Measurements from ENCODE around the gene STXBP2. TPM values are rescaled to one million over a fixed set of nuclear protein-coding genes. Genes with fewer than 3 reads are reported as not detected.

The STXBP2 gene
- total RNA-seq, 1 donor from 2014 or later: 96.3 TPM

GRCh38 chr19:7606289-7606688 lies 30.6 kb upstream of the STXBP2 start:
- no peak overlapping the region for H3K27ac Mint-ChIP-seq
- no peaks in the 10 kb centered on the region for H3K9me3 Mint-ChIP-seq
- no peaks in the 10 kb centered on the region for H3K4me1 Mint-ChIP-seq (ENCODE audit: low read depth)
- intact Hi-C loops (cut with micrococcal nuclease): no loop called here
- H3K36me3 Mint-ChIP-seq (ENCODE audit: low read depth): no peaks in the 10 kb centered on the region
- no peaks in the 10 kb centered on the region for H3K27me3 Mint-ChIP-seq (ENCODE audit: low read depth)
- no peak overlapping the region for H3K4me3 Mint-ChIP-seq (ENCODE audit: low read depth)
- no peak for DNase-seq (ENCODE audit: low spot score)

- Mint-ChIP-seq H3K4me3 (ENCODE audit: low read depth) (no peak overlapping the region), H3K27ac (no peak overlapping the region), H3K27me3 (ENCODE audit: low read depth) (no peaks in the 10 kb centered on the region), H3K4me1 (ENCODE audit: low read depth) (no peaks in the 10 kb centered on the region), H3K9me3 (no peaks in the 10 kb centered on the region), H3K36me3 (ENCODE audit: low read depth) (no peaks in the 10 kb centered on the region)
- DNase-seq (ENCODE audit: low spot score): no peak
- intact Hi-C loops (cut with micrococcal nuclease): no loop called here
Measured at GRCh38 chr19:7607212-7607873, 29.6 kb upstream of the STXBP2 start.

GRCh38 chr19:7607874-7608560 lies 28.9 kb upstream of the STXBP2 start:
- H3K27ac Mint-ChIP-seq: no peak overlapping the region
- DNase-seq (ENCODE audit: low spot score): no peak
- intact Hi-C loops (cut with micrococcal nuclease): no loop called here
- H3K4me1 Mint-ChIP-seq (ENCODE audit: low read depth): no peaks in the 10 kb centered on the region
- no peaks in the 10 kb centered on the region for H3K27me3 Mint-ChIP-seq (ENCODE audit: low read depth)
- no peaks in the 10 kb centered on the region for H3K9me3 Mint-ChIP-seq
- no peak overlapping the region for H3K4me3 Mint-ChIP-seq (ENCODE audit: low read depth)
- H3K36me3 Mint-ChIP-seq (ENCODE audit: low read depth): no peaks in the 10 kb centered on the region

DNA sequence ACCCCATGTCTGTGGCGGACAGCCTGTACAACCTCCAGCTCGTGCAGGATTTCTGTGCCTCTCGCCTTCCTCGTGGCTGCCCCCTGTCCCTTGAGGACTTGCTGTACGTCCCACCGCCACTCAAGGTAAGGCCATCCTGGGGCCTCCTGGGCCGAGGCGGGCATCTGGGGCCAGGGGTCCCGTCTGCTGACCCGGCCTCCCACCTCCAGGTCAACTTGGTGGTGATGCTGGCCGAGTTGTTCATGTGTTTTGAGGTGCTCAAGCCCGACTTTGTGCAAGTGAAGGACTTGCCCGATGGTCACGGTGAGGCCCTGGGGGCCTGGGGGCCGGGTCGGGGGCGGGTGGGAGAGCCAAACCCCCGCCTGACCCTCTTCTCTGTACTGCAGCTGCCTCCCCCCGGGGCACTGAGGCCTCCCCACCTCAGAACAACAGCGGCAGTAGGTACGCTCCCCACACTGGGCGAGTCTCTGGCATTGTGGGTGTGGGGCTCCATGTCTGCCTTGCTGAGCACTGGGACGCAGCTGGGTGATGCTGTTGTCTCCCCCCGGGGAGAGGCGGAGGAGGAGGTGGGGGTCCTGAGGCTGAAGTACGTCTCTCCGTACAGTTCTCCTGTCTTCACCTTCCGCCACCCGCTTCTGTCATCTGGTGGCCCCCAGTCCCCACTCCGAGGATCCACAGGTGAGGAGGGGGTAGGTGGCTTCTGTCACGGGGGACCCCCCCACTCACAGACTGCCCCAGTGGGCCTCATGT lies 26.2 kb upstream of the STXBP2 start:
- Mint-ChIP-seq H3K9me3 (no peaks in the 10 kb centered on the region), H3K36me3 (ENCODE audit: low read depth) (no peaks in the 10 kb centered on the region), H3K27me3 (ENCODE audit: low read depth) (no peaks in the 10 kb centered on the region), H3K4me3 (ENCODE audit: low read depth) (no peak overlapping the region), H3K4me1 (ENCODE audit: low read depth) (no peaks in the 10 kb centered on the region), H3K27ac (no peak overlapping the region)
- intact Hi-C loops (cut with micrococcal nuclease): no loop called here
- DNase-seq (ENCODE audit: low spot score): no peak

DNA sequence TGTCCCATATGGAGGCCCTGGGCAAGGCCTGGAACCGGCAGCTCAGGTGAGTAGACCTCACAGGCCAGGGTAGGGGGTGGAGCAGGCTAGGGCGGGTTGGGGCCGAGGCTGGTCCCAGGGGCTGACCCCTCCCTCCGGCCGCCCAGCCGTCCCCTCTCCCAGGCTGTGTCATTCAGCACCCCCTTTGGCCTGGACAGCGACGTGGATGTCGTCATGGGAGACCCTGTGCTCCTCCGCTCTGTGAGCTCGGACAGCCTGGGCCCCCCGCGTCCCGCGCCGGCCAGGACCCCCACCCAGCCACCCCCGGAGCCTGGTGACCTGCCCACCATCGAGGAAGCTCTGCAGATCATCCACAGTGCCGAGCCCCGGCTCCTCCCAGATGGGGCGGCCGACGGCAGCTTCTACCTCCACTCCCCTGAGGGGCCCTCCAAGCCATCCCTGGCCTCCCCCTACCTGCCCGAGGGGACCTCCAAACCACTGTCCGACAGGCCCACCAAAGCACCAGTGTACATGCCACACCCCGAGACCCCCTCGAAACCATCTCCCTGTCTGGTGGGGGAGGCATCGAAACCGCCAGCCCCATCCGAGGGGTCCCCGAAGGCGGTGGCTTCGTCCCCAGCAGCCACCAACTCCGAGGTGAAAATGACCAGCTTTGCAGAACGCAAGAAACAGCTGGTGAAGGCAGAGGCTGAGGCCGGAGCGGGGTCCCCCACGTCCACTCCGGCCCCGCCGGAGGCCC lies 25.2 kb upstream of the STXBP2 start:
- H3K36me3 Mint-ChIP-seq (ENCODE audit: low read depth): no peaks in the 10 kb centered on the region
- no peaks in the 10 kb centered on the region for H3K9me3 Mint-ChIP-seq
- intact Hi-C loops (cut with micrococcal nuclease): no loop called here
- H3K4me3 Mint-ChIP-seq (ENCODE audit: low read depth): no peak overlapping the region
- H3K4me1 Mint-ChIP-seq (ENCODE audit: low read depth): no peaks in the 10 kb centered on the region
- H3K27me3 Mint-ChIP-seq (ENCODE audit: low read depth): no peaks in the 10 kb centered on the region
- H3K27ac Mint-ChIP-seq: no peak overlapping the region
- no peak for DNase-seq (ENCODE audit: low spot score)

GRCh38 chr19:7612282-7613274 lies 24.3 kb upstream of the STXBP2 start:
- no peak for DNase-seq (ENCODE audit: low spot score)
- Mint-ChIP-seq H3K36me3 (ENCODE audit: low read depth) (no peaks in the 10 kb centered on the region), H3K4me3 (ENCODE audit: low read depth) (no peak overlapping the region), H3K9me3 (no peaks in the 10 kb centered on the region), H3K27me3 (ENCODE audit: low read depth) (no peaks in the 10 kb centered on the region), H3K27ac (no peak overlapping the region), H3K4me1 (ENCODE audit: low read depth) (no peaks in the 10 kb centered on the region)
- intact Hi-C loops (cut with micrococcal nuclease): no loop called here

- no peak overlapping the region for H3K4me3 Mint-ChIP-seq (ENCODE audit: low read depth)
- no peak for DNase-seq (ENCODE audit: low spot score)
- H3K36me3 Mint-ChIP-seq (ENCODE audit: low read depth): peaks cover 7% of the 10 kb centered on the region
- H3K9me3 Mint-ChIP-seq: no peaks in the 10 kb centered on the region
- H3K27me3 Mint-ChIP-seq (ENCODE audit: low read depth): no peaks in the 10 kb centered on the region
- no peak overlapping the region for H3K27ac Mint-ChIP-seq
- intact Hi-C loops (cut with micrococcal nuclease): no loop called here
- H3K4me1 Mint-ChIP-seq (ENCODE audit: low read depth): no peaks in the 10 kb centered on the region
Measured at GRCh38 chr19:7614859-7615741, 21.8 kb upstream of the STXBP2 start.

DNA sequence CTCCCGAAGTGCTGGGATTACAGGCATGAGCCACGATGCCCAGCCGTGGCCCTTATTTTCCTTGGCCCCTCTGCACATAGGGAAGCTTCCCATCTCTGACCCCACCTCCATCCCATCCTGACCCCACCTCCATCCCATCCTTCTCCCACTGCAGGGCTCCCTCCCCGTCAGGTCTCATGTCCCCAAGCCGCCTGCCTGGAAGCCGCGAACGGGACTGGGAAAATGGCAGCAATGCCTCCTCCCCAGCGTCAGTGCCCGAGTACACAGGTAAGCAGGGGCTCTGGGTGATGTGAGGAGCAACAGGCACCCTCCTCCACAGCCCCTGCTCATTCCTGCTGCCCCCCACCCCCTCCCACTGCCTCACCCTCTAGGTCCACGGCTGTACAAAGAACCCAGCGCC lies 19.7 kb upstream of the STXBP2 start:
- intact Hi-C loops (cut with micrococcal nuclease): no loop called here
- DNase-seq (ENCODE audit: low spot score): no peak
- no peaks in the 10 kb centered on the region for H3K27me3 Mint-ChIP-seq (ENCODE audit: low read depth)
- peaks cover 19% of the 10 kb centered on the region for H3K36me3 Mint-ChIP-seq (ENCODE audit: low read depth)
- no peak overlapping the region for H3K4me3 Mint-ChIP-seq (ENCODE audit: low read depth)
- H3K27ac Mint-ChIP-seq: no peak overlapping the region
- no peaks in the 10 kb centered on the region for H3K4me1 Mint-ChIP-seq (ENCODE audit: low read depth)
- no peaks in the 10 kb centered on the region for H3K9me3 Mint-ChIP-seq

DNA sequence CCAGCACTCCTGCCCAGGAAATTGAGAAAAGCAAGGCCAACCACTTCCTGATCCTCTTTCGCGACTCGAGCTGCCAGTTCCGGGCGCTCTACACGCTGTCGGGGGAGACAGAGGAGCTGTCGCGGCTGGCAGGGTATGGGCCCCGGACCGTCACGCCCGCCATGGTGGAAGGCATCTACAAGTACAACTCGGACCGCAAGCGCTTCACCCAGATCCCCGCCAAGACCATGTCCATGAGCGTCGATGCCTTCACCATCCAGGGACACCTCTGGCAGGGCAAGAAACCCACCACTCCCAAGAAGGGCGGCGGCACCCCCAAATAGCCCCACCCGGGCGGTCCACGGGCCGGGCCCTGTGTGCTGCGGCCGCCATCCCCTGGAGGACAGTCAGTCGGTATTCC lies 19.2 kb upstream of the STXBP2 start:
- H3K4me1 Mint-ChIP-seq (ENCODE audit: low read depth): no peaks in the 10 kb centered on the region
- no peak overlapping the region for H3K27ac Mint-ChIP-seq
- DNase-seq (ENCODE audit: low spot score): no peak
- intact Hi-C loops (cut with micrococcal nuclease): no loop called here
- H3K27me3 Mint-ChIP-seq (ENCODE audit: low read depth): no peaks in the 10 kb centered on the region
- peaks cover 22% of the 10 kb centered on the region for H3K36me3 Mint-ChIP-seq (ENCODE audit: low read depth)
- no peak overlapping the region for H3K4me3 Mint-ChIP-seq (ENCODE audit: low read depth)
- no peaks in the 10 kb centered on the region for H3K9me3 Mint-ChIP-seq

GRCh38 chr19:7618348-7618747 lies 18.6 kb upstream of the STXBP2 start:
- H3K4me3 Mint-ChIP-seq (ENCODE audit: low read depth): no peak overlapping the region
- no peaks in the 10 kb centered on the region for H3K4me1 Mint-ChIP-seq (ENCODE audit: low read depth)
- H3K27ac Mint-ChIP-seq: no peak overlapping the region
- no peaks in the 10 kb centered on the region for H3K27me3 Mint-ChIP-seq (ENCODE audit: low read depth)
- intact Hi-C loops (cut with micrococcal nuclease): no loop called here
- no peaks in the 10 kb centered on the region for H3K9me3 Mint-ChIP-seq
- DNase-seq (ENCODE audit: low spot score): no peak
- H3K36me3 Mint-ChIP-seq (ENCODE audit: low read depth): peaks cover 28% of the 10 kb centered on the region

DNA sequence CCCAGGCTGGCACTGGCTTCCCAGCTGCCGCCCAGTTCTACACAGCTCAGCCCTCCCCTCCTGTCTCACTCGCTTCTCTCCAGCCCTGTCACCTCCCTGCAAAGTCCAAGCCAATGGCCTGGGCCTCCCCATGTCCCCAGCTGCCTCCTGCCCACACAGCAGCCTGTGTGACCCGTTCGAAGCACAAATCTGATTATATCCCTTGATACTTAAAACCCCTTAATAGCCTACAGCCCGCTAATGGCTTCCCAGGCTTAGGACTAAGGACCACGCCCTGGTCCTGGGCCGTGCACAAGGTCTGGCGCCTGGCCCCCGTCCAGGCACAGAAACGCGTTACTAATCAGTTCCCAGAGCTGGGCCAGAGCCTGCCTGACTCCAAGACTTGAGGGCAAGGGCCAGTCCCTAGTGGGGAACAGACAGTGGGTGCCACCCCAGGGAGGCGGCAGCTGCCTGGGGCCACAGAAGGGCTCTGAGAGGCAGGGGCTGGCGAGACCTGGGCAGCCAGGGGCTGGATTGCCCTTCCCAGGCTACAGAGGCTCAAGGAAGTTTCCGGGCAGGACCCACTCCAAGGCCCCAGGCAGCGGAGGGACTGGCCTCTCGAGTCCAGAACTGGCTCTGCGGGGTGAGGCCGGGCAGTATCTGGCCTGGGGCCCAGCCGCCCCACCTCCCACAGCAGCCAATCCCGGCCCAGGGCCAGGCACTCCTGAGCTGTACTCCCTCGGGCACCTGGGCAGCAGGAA lies 18.0 kb upstream of the STXBP2 start:
- intact Hi-C loops (cut with micrococcal nuclease): no loop called here
- Mint-ChIP-seq H3K27ac (no peak overlapping the region), H3K27me3 (ENCODE audit: low read depth) (no peaks in the 10 kb centered on the region), H3K4me1 (ENCODE audit: low read depth) (no peaks in the 10 kb centered on the region), H3K9me3 (no peaks in the 10 kb centered on the region), H3K36me3 (ENCODE audit: low read depth) (peaks cover 28% of the 10 kb centered on the region), H3K4me3 (ENCODE audit: low read depth) (no peak overlapping the region)
- no peak for DNase-seq (ENCODE audit: low spot score)

Data from activated T-helper 2 cell treated with anti-CD3 and anti-CD28 coated beads, Interferon-gamma antibody, Interleukin-2, Interleukin-4, amounts not matched to agents 10 μg/mL and 5 μg/mL and 100 μg/mL, durations not matched to agents 14 hours and 24 hours and 36 hours (primary cell).